ENCODE data around the gene ILKAP.
A peak's percentile ranks its signal among the peaks of the same experiment; 100 is the strongest.

Gene ILKAP

GRCh38 chr2:238132463-238133450, 70.7 kb downstream of the ILKAP start:
- no peaks in the 10 kb centered on the region for H3K27me3 ChIP-seq (ENCODE audit: insufficient read depth, low read length)
- no peak overlapping the region for H2AFZ ChIP-seq (ENCODE audit: insufficient read depth, low read length, poor library complexity)
- H2BK12ac ChIP-seq (ENCODE audit: low read length), result no peak overlapping the region
- no peak overlapping the region for H4K8ac ChIP-seq (ENCODE audit: low read depth, low read length)
- no peak overlapping the region for H3K14ac ChIP-seq (ENCODE audit: low read length)
- peaks cover 1% of the 10 kb centered on the region for H3K9me3 ChIP-seq (ENCODE audit: insufficient read depth, low read depth, low read length)
- no peak overlapping the region for H3K4me2 ChIP-seq (ENCODE audit: low read length)
- H3K79me2 ChIP-seq (ENCODE audit: control insufficient read depth, insufficient read depth, low read length, poor library complexity), result no peaks in the 10 kb centered on the region
- H2BK5ac ChIP-seq (ENCODE audit: low read depth, low read length, poor library complexity), result no peak overlapping the region
- no peak overlapping the region for H2AK5ac ChIP-seq (ENCODE audit: low read length)
- no peaks in the 10 kb centered on the region for H3K79me1 ChIP-seq (ENCODE audit: low read length)
- no peak for DNase-seq
- no peak overlapping the region for H3K23ac ChIP-seq (ENCODE audit: low read length)
- no peaks in the 10 kb centered on the region for H3K36me3 ChIP-seq (ENCODE audit: control insufficient read depth in 1 of 2, insufficient read depth in 2 of 2, low read length in 2 of 2)
- H3K18ac ChIP-seq (ENCODE audit: low read length), result no peak overlapping the region
- no peaks in the 10 kb centered on the region for H3K4me1 ChIP-seq (ENCODE audit: control insufficient read depth in 1 of 2, insufficient read depth in 2 of 2, low read length in 2 of 2)
- no peak overlapping the region for H3K4ac ChIP-seq (ENCODE audit: low read depth, low read length)
- no peak overlapping the region for H4K91ac ChIP-seq (ENCODE audit: low read depth, low read length)
- no peak overlapping the region for H3K27ac ChIP-seq (ENCODE audit: low read depth, low read length)
- WGBS (ENCODE audit: extremely low coverage, insufficient coverage, insufficient read length), result no CpG with 5 or more reads among the region's 23 CpGs
- no peak overlapping the region for H4K12ac ChIP-seq (ENCODE audit: low read depth, low read length)
- no peak overlapping the region for H2BK120ac ChIP-seq (ENCODE audit: insufficient read depth, low read length, poor library complexity)
- H3K4me3 ChIP-seq (ENCODE audit: low read depth, low read length), result no peak overlapping the region
- no peak overlapping the region for H3K9ac ChIP-seq (ENCODE audit: low read length)

GRCh38 chr2:238131761-238132462, 71.6 kb downstream of the ILKAP start:
- H4K91ac ChIP-seq (ENCODE audit: low read depth, low read length), result no peak overlapping the region
- peaks cover 1% of the 10 kb centered on the region for H3K9me3 ChIP-seq (ENCODE audit: insufficient read depth, low read depth, low read length)
- no peaks in the 10 kb centered on the region for H3K79me2 ChIP-seq (ENCODE audit: control insufficient read depth, insufficient read depth, low read length, poor library complexity)
- H2AFZ ChIP-seq (ENCODE audit: insufficient read depth, low read length, poor library complexity), result no peak overlapping the region
- H3K36me3 ChIP-seq (ENCODE audit: control insufficient read depth in 1 of 2, insufficient read depth in 2 of 2, low read length in 2 of 2), result no peaks in the 10 kb centered on the region
- H3K79me1 ChIP-seq (ENCODE audit: low read length), result no peaks in the 10 kb centered on the region
- no peak overlapping the region for H3K27ac ChIP-seq (ENCODE audit: low read depth, low read length)
- no peak for DNase-seq
- H4K12ac ChIP-seq (ENCODE audit: low read depth, low read length), result no peak overlapping the region
- no CpG with 5 or more reads among the region's 14 CpGs for WGBS (ENCODE audit: extremely low coverage, insufficient coverage, insufficient read length)
- no peaks in the 10 kb centered on the region for H3K4me1 ChIP-seq (ENCODE audit: control insufficient read depth in 1 of 2, insufficient read depth in 2 of 2, low read length in 2 of 2)
- H3K18ac ChIP-seq (ENCODE audit: low read length), result no peak overlapping the region
- no peak overlapping the region for H2BK12ac ChIP-seq (ENCODE audit: low read length)
- H3K4me3 ChIP-seq (ENCODE audit: low read depth, low read length), result no peak overlapping the region
- no peak overlapping the region for H2BK5ac ChIP-seq (ENCODE audit: low read depth, low read length, poor library complexity)
- H2AK5ac ChIP-seq (ENCODE audit: low read length), result no peak overlapping the region
- no peaks in the 10 kb centered on the region for H3K27me3 ChIP-seq (ENCODE audit: insufficient read depth, low read length)
- H4K8ac ChIP-seq (ENCODE audit: low read depth, low read length), result no peak overlapping the region
- H3K4me2 ChIP-seq (ENCODE audit: low read length), result no peak overlapping the region
- no peak overlapping the region for H2BK120ac ChIP-seq (ENCODE audit: insufficient read depth, low read length, poor library complexity)
- no peak overlapping the region for H3K23ac ChIP-seq (ENCODE audit: low read length)
- no peak overlapping the region for H3K14ac ChIP-seq (ENCODE audit: low read length)
- no peak overlapping the region for H3K9ac ChIP-seq (ENCODE audit: low read length)
- no peak overlapping the region for H3K4ac ChIP-seq (ENCODE audit: low read depth, low read length)

DNA sequence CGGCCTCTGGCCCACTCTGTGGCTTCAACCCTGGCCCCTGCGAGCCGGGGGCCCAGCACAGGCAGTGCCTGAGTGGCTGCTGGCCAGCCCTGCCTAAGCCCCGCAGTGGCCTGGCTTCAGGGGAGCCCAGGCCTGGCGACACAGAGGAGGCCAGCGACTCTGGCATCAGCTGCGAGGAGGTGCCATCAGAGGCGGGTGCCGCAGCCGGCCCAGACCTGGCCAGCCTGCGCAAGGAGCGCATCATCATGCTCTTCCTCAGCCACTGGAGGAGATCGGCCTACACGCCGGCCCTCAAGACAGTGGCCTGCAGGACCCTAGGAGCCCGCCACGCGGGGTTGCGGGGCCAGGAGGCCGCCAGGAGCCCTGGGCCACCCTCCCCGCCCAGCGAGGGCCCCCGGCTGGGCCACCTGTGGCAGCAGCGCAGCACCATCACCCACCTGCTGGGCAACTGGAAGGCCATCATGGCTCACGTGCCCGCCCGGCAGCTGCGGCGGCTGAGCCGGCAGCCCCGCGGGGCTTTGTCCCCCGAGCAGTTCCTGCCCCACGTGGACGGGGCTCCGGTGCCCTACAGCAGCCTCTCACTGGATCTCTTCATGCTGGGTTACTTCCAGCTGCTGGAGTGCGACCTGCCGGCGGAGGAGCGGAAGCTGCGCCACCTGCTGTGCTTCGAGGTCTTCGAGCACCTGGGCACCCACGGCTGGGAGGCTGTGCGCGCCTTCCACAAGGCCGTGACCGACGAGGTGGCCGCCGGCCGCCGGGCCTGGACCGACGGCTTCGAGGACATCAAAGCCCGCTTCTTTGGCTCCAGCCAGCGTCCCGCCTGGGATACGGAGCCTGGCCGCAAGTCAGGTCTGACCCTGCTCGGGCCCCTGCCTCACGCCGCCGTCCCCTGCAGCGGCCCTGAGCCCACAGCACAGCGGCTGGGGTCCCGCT, 72.5 kb downstream of the ILKAP start:
- no peak overlapping the region for H3K4ac ChIP-seq (ENCODE audit: low read depth, low read length)
- H2BK12ac ChIP-seq (ENCODE audit: low read length), result no peak overlapping the region
- no peak overlapping the region for H4K91ac ChIP-seq (ENCODE audit: low read depth, low read length)
- H3K9me3 ChIP-seq (ENCODE audit: insufficient read depth, low read depth, low read length), result peaks cover 1% of the 10 kb centered on the region
- H2BK5ac ChIP-seq (ENCODE audit: low read depth, low read length, poor library complexity), result no peak overlapping the region
- H3K27me3 ChIP-seq (ENCODE audit: insufficient read depth, low read length), result no peaks in the 10 kb centered on the region
- H3K4me3 ChIP-seq (ENCODE audit: low read depth, low read length), result no peak overlapping the region
- H3K23ac ChIP-seq (ENCODE audit: low read length), result no peak overlapping the region
- H4K8ac ChIP-seq (ENCODE audit: low read depth, low read length), result no peak overlapping the region
- H4K12ac ChIP-seq (ENCODE audit: low read depth, low read length), result no peak overlapping the region
- H3K36me3 ChIP-seq (ENCODE audit: control insufficient read depth in 1 of 2, insufficient read depth in 2 of 2, low read length in 2 of 2), result no peaks in the 10 kb centered on the region
- H2AFZ ChIP-seq (ENCODE audit: insufficient read depth, low read length, poor library complexity), result no peak overlapping the region
- no peaks in the 10 kb centered on the region for H3K79me2 ChIP-seq (ENCODE audit: control insufficient read depth, insufficient read depth, low read length, poor library complexity)
- no peaks in the 10 kb centered on the region for H3K4me1 ChIP-seq (ENCODE audit: control insufficient read depth in 1 of 2, insufficient read depth in 2 of 2, low read length in 2 of 2)
- no peak overlapping the region for H3K18ac ChIP-seq (ENCODE audit: low read length)
- DNase-seq, result peak in 1 of 2 donors; percentile 18
- H3K79me1 ChIP-seq (ENCODE audit: low read length), result no peaks in the 10 kb centered on the region
- no peak overlapping the region for H3K4me2 ChIP-seq (ENCODE audit: low read length)
- WGBS (ENCODE audit: extremely low coverage, insufficient coverage, insufficient read length), result no CpG with 5 or more reads among the region's 68 CpGs
- H3K9ac ChIP-seq (ENCODE audit: low read length), result no peak overlapping the region
- no peak overlapping the region for H3K27ac ChIP-seq (ENCODE audit: low read depth, low read length)
- no peak overlapping the region for H2BK120ac ChIP-seq (ENCODE audit: insufficient read depth, low read length, poor library complexity)
- no peak overlapping the region for H3K14ac ChIP-seq (ENCODE audit: low read length)
- no peak overlapping the region for H2AK5ac ChIP-seq (ENCODE audit: low read length)

DNA sequence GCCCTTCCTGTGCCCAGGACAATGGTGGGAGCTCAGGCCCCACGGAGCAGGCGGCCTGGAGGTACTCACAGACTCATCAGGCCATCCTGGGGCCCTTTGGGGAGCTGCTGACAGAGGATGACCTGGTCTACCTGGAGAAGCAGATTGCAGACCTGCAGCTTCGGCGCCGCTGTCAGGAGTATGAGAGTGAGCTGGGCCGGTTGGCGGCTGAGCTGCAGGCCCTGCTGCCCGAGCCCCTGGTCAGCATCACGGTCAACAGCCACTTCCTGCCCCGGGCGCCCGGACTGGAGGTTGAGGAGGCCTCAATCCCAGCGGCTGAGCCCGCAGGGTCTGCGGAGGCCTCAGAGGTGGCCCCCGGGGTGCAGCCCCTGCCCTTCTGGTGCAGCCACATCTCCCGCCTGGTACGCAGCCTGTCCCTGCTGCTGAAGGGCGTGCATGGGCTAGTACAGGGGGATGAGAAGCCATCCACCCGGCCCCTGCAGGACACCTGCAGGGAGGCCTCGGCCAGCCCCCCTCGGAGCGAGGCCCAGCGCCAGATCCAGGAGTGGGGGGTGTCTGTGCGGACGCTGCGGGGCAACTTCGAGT, 73.3 kb downstream of the ILKAP start:
- H3K36me3 ChIP-seq (ENCODE audit: control insufficient read depth in 1 of 2, insufficient read depth in 2 of 2, low read length in 2 of 2), result no peaks in the 10 kb centered on the region
- no peaks in the 10 kb centered on the region for H3K79me1 ChIP-seq (ENCODE audit: low read length)
- H2AK5ac ChIP-seq (ENCODE audit: low read length), result no peak overlapping the region
- H2AFZ ChIP-seq (ENCODE audit: insufficient read depth, low read length, poor library complexity), result no peak overlapping the region
- no peak overlapping the region for H3K4ac ChIP-seq (ENCODE audit: low read depth, low read length)
- H2BK120ac ChIP-seq (ENCODE audit: insufficient read depth, low read length, poor library complexity), result no peak overlapping the region
- H3K4me3 ChIP-seq (ENCODE audit: low read depth, low read length), result no peak overlapping the region
- H3K23ac ChIP-seq (ENCODE audit: low read length), result no peak overlapping the region
- no peak overlapping the region for H2BK12ac ChIP-seq (ENCODE audit: low read length)
- no peak overlapping the region for H3K27ac ChIP-seq (ENCODE audit: low read depth, low read length)
- no peak overlapping the region for H3K4me2 ChIP-seq (ENCODE audit: low read length)
- no peaks in the 10 kb centered on the region for H3K79me2 ChIP-seq (ENCODE audit: control insufficient read depth, insufficient read depth, low read length, poor library complexity)
- peaks cover 1% of the 10 kb centered on the region for H3K9me3 ChIP-seq (ENCODE audit: insufficient read depth, low read depth, low read length)
- H4K8ac ChIP-seq (ENCODE audit: low read depth, low read length), result no peak overlapping the region
- no peak overlapping the region for H3K9ac ChIP-seq (ENCODE audit: low read length)
- H3K14ac ChIP-seq (ENCODE audit: low read length), result no peak overlapping the region
- H4K12ac ChIP-seq (ENCODE audit: low read depth, low read length), result no peak overlapping the region
- H2BK5ac ChIP-seq (ENCODE audit: low read depth, low read length, poor library complexity), result no peak overlapping the region
- DNase-seq, result no peak
- no peaks in the 10 kb centered on the region for H3K27me3 ChIP-seq (ENCODE audit: insufficient read depth, low read length)
- WGBS (ENCODE audit: extremely low coverage, insufficient coverage, insufficient read length), result no CpG with 5 or more reads among the region's 28 CpGs
- no peak overlapping the region for H3K18ac ChIP-seq (ENCODE audit: low read length)
- no peaks in the 10 kb centered on the region for H3K4me1 ChIP-seq (ENCODE audit: control insufficient read depth in 1 of 2, insufficient read depth in 2 of 2, low read length in 2 of 2)
- H4K91ac ChIP-seq (ENCODE audit: low read depth, low read length), result no peak overlapping the region

Data from trophoblast cell (in vitro differentiated cells and primary cell).